IMR-90 (cell line): Measurements from ENCODE around the gene CEP85.

Experiments
- CTCF ChIP-seq: conservative IDR thresholded peaks from 2 replicates; pipeline ENCODE4 v1.5.1; 2012; ENCODE audit warnings: mild to moderate bottlenecking, low read depth, low read length, improper control_type of control experiment
- POLR2A ChIP-seq: IDR thresholded peaks from 2 replicates; pipeline ENCODE4 v1.6.1; 2012; ENCODE audit warnings: mild to moderate bottlenecking, low read depth, low read length
- RAD21 ChIP-seq: IDR thresholded peaks from 2 replicates; pipeline ENCODE4 v1.6.1; 2012; ENCODE audit warnings: low read length, improper control_type of control experiment
- RFX5 ChIP-seq: IDR thresholded peaks from 2 replicates; pipeline ENCODE4 v1.8.0; 2012; ENCODE audit warnings: low read depth, mild to moderate bottlenecking, low read length, moderate library complexity
- SMC3 ChIP-seq: fragments of 150-350 bp; IDR thresholded peaks from 2 replicates; pipeline ENCODE4 v1.6.1; 2016; ENCODE audit warnings: low read depth, mild to moderate bottlenecking, antibody characterized with exemption, low read length, moderate library complexity
- USF2 ChIP-seq: fragments of 150-350 bp; IDR thresholded peaks from 2 replicates; pipeline ENCODE4 v1.6.1; 2017; ENCODE audit warnings: mild to moderate bottlenecking, antibody characterized with exemption, low read length, low read depth

- TF ChIP-seq CTCF (no peak), POLR2A (no peak), SMC3 (no peak), USF2 (no peak), RFX5 (no peak), RAD21 (no peak)
These were observed 48.0 kb downstream of the CEP85 start for GRCh38 chr1:26281971-26282370.
